H1 (cell line): ENCODE measurements around the gene GALNT11. TPM values are rescaled to one million over a fixed set of nuclear protein-coding genes. Genes with fewer than 3 reads are reported as not detected.

Experiments
- CTCF ChIA-PET: fragments of 300-600 bp; sonication (Branson Sonifier 250); formaldehyde crosslinking; loops from one replicate; lab custom pipeline; 2021; ENCODE audit not compliant: partially characterized antibody; lab: Charles Lee
- POLR2A ChIA-PET: fragments of 300-600 bp; sonication (Branson Sonifier 250); formaldehyde crosslinking; loops from one replicate; lab custom pipeline; 2021; ENCODE audit warnings: inconsistent platforms; ENCODE audit not compliant: partially characterized antibody; lab: Charles Lee
- DNase-seq, 2 experiments: peaks; one replicate each; pipeline versions ENCODE4 v3.0.0 to v3.0.0-alpha.2; 2010 to 2022; ENCODE audit warnings: low spot score in 2 of 2, low read depth in 1 of 2, mixed read lengths in 1 of 2
- FAIRE-seq: peaks from 2 replicates; lab custom pipeline; 2011; peaks lifted over from hg19 to GRCh38; lab: Jason Lieb, UNC
- H2AFZ ChIP-seq: 2 replicates; pipeline ENCODE4 v1.8.1; 2012; ENCODE audit warnings: low read length, inconsistent platforms
- H2AK5ac ChIP-seq: 2 replicates; pipeline ENCODE4 v1.6.1; 2013; ENCODE audit warnings: low read depth, low read length
- H2BK120ac ChIP-seq: replicated peaks from 2 replicates; pipeline ENCODE3; 2013; ENCODE audit warnings: low read depth, low read length, inconsistent platforms
- H2BK12ac ChIP-seq: 2 replicates; pipeline ENCODE4 v1.6.1; 2013; ENCODE audit warnings: low read depth, low read length
- H2BK15ac ChIP-seq: 2 replicates; pipeline ENCODE4 v1.6.1; 2013; ENCODE audit warnings: low read length
- H2BK20ac ChIP-seq: 2 replicates; pipeline ENCODE4 v1.6.1; 2013; ENCODE audit warnings: low read length
- H2BK5ac ChIP-seq: 2 replicates; pipeline ENCODE4 v1.6.1; 2013; ENCODE audit warnings: low read depth, low read length
- H3K14ac ChIP-seq: 2 replicates; pipeline ENCODE4 v1.6.1; 2013; ENCODE audit warnings: inconsistent platforms; ENCODE audit not compliant: insufficient read length
- H3K18ac ChIP-seq: 2 replicates; pipeline ENCODE4 v1.6.1; 2013; ENCODE audit warnings: low read length; ENCODE audit errors: extremely low read depth
- H3K23ac ChIP-seq: 2 replicates; pipeline ENCODE4 v1.6.1; 2013; ENCODE audit warnings: inconsistent platforms; ENCODE audit not compliant: insufficient read length
- H3K23me2 ChIP-seq: 2 replicates; pipeline ENCODE4 v1.6.1; 2013; ENCODE audit warnings: low read depth, low read length
- H3K27ac ChIP-seq: 2 replicates; pipeline ENCODE4 v1.6.1; 2011; ENCODE audit warnings: low read depth, low read length, inconsistent platforms
- H3K27me3 ChIP-seq, 4 experiments: replicated peaks in 1 of 4; 1 replicate in 1 of 4; 2 replicates in 3 of 4; pipeline versions ENCODE4 v1.6.1 to v1.8.1; 2011 to 2013; ENCODE audit warnings: low read length in 3 of 4, mild to moderate bottlenecking in 3 of 4, inconsistent platforms in 2 of 4, mixed read lengths in 2 of 4, moderate library complexity in 1 of 4; ENCODE audit not compliant: control insufficient read depth in 3 of 4, insufficient read depth in 3 of 4; ENCODE audit errors: extremely low read depth in 1 of 4
- H3K36me3 ChIP-seq, 4 experiments: 2 replicates each; pipeline versions ENCODE4 v1.6.1 to v1.8.1; 2011 to 2013; ENCODE audit warnings: mild to moderate bottlenecking in 4 of 4, low read length in 3 of 4, moderate library complexity in 2 of 4, control low read depth in 1 of 4, inconsistent platforms in 1 of 4; ENCODE audit not compliant: insufficient read depth in 4 of 4, control insufficient read depth in 2 of 4
- H3K4ac ChIP-seq: replicated peaks from 2 replicates; pipeline ENCODE3; 2013; ENCODE audit warnings: low read length, low read depth, mixed read lengths, inconsistent platforms; ENCODE audit not compliant: insufficient read length
- H3K4me1 ChIP-seq, 4 experiments: replicated peaks in 1 of 4; 1 replicate in 1 of 4; 2 replicates in 3 of 4; pipeline versions ENCODE4 v1.6.1 to v1.8.1; 2011 to 2013; ENCODE audit warnings: low read length in 3 of 4, inconsistent platforms in 2 of 4, mixed read lengths in 1 of 4; ENCODE audit not compliant: insufficient read depth in 4 of 4, control insufficient read depth in 3 of 4
- H3K4me2 ChIP-seq, 2 experiments: 2 replicates each; pipeline versions ENCODE4 v1.6.1 to v1.8.1; 2011 to 2013; ENCODE audit warnings: low read depth in 2 of 2, low read length in 2 of 2, control low read depth in 1 of 2, inconsistent platforms in 1 of 2, mild to moderate bottlenecking in 1 of 2; ENCODE audit not compliant: insufficient read depth in 1 of 2
- H3K4me3 ChIP-seq, 4 experiments: fragments of 200-600, 300-600 bp in 1 of 4; sonication (generic), shearing (Covaris generic), sonication (Bioruptor Twin) in 1 of 4; 2 replicates each; pipeline versions ENCODE4 v1.5.1 to v1.8.1; 2011 to 2016; ENCODE audit warnings: low read length in 4 of 4, low read depth in 3 of 4, control low read depth in 2 of 4, inconsistent platforms in 2 of 4, mild to moderate bottlenecking in 2 of 4, mixed read lengths in 1 of 4, moderate library complexity in 1 of 4; ENCODE audit not compliant: insufficient read depth in 2 of 4; ENCODE audit errors: extremely low read depth in 1 of 4
- H3K56ac ChIP-seq: replicated peaks from 2 replicates; pipeline ENCODE3; 2013; ENCODE audit warnings: low read depth, mild to moderate bottlenecking, mixed read lengths, low read length, inconsistent platforms; ENCODE audit not compliant: insufficient read length
- H3K79me1 ChIP-seq: 2 replicates; pipeline ENCODE4 v1.6.1; 2013; ENCODE audit warnings: low read depth, low read length, control low read depth
- H3K79me2 ChIP-seq, 2 experiments: 2 replicates each; pipeline versions ENCODE4 v1.6.1 to v1.8.1; 2012 to 2013; ENCODE audit warnings: low read length in 2 of 2, mild to moderate bottlenecking in 2 of 2, inconsistent platforms in 1 of 2; ENCODE audit not compliant: insufficient read depth in 2 of 2, control insufficient read depth in 1 of 2
- H3K9ac ChIP-seq, 4 experiments: replicated peaks in 1 of 4; 1 replicate in 1 of 4; 2 replicates in 3 of 4; pipeline versions ENCODE4 v1.6.1 to v1.8.1; 2011 to 2013; ENCODE audit warnings: low read depth in 3 of 4, low read length in 3 of 4, control low read depth in 2 of 4, mild to moderate bottlenecking in 2 of 4, moderate library complexity in 2 of 4, inconsistent platforms in 1 of 4; ENCODE audit errors: extremely low read depth in 1 of 4
- H3K9me3 ChIP-seq, 2 experiments: 2 replicates each; pipeline versions ENCODE4 v1.6.1 to v1.8.1; 2012 to 2013; ENCODE audit warnings: mild to moderate bottlenecking in 2 of 2, moderate library complexity in 2 of 2, control low read depth in 1 of 2, inconsistent platforms in 1 of 2, low read depth in 1 of 2, low read length in 1 of 2, mixed read lengths in 1 of 2; ENCODE audit not compliant: insufficient read depth in 2 of 2
- H4K20me1 ChIP-seq, 2 experiments: replicated peaks in 1 of 2; 2 replicates each; pipeline versions ENCODE3 to v1.8.1; 2011 to 2013; ENCODE audit warnings: inconsistent platforms in 2 of 2, low read length in 2 of 2, mild to moderate bottlenecking in 1 of 2; ENCODE audit not compliant: insufficient read depth in 2 of 2, control insufficient read depth in 1 of 2
- H4K5ac ChIP-seq: 2 replicates; pipeline ENCODE4 v1.6.1; 2013; ENCODE audit warnings: low read length, low read depth, mixed read lengths, inconsistent platforms; ENCODE audit not compliant: insufficient read length
- H4K8ac ChIP-seq: 2 replicates; pipeline ENCODE4 v1.8.0; 2013; ENCODE audit warnings: mild to moderate bottlenecking, moderate library complexity, low read length, inconsistent platforms; ENCODE audit not compliant: insufficient read depth; ENCODE audit errors: extremely low read depth
- H4K91ac ChIP-seq: replicated peaks from 2 replicates; pipeline ENCODE3; 2013; ENCODE audit warnings: low read length, mixed read lengths, inconsistent platforms; ENCODE audit not compliant: insufficient read length
- ATF2 ChIP-seq: IDR thresholded peaks from 2 replicates; pipeline ENCODE4 v1.6.1; 2012; ENCODE audit warnings: low read length, inconsistent platforms
- CBX5 ChIP-seq: fragments of 300-800, 300-1000 bp; sonication (generic); IDR thresholded peaks from 2 replicates; pipeline ENCODE4 v1.7.1; 2016; ENCODE audit warnings: antibody characterized with exemption, low read length, low read depth
- CBX8 ChIP-seq: fragments of 300-800, 300-1000 bp; sonication (generic); IDR thresholded peaks from 2 replicates; pipeline ENCODE4 v1.7.1; 2016; ENCODE audit warnings: low read depth, low read length, borderline replicate concordance
- E2F6 ChIP-seq: IDR thresholded peaks from 2 replicates; pipeline ENCODE4 v1.6.1; 2012; ENCODE audit warnings: inconsistent platforms
- EP300 ChIP-seq, 2 experiments: IDR thresholded peaks; 1 replicate in 1 of 2; 2 replicates in 1 of 2; pipeline ENCODE4 v1.6.1; 2011 to 2012; ENCODE audit warnings: low read depth in 2 of 2, low read length in 2 of 2, mild to moderate bottlenecking in 2 of 2, borderline replicate concordance in 1 of 2, inconsistent platforms in 1 of 2, moderate library complexity in 1 of 2
- MAX ChIP-seq: IDR thresholded peaks from 2 replicates; pipeline ENCODE4 v1.6.1; 2012; ENCODE audit warnings: inconsistent platforms
- RBBP5 ChIP-seq: IDR thresholded peaks from 2 replicates; pipeline ENCODE4 v1.7.1; 2012; ENCODE audit warnings: low read depth, mild to moderate bottlenecking, inconsistent platforms, low read length, moderate library complexity, borderline replicate concordance
- RNF2 ChIP-seq: fragments of 200-900, 300-1000 bp; sonication (generic); IDR thresholded peaks from 2 replicates; pipeline ENCODE4 v1.7.1; 2016; ENCODE audit warnings: borderline replicate concordance, low read depth, mild to moderate bottlenecking, antibody characterized with exemption, low read length; ENCODE audit not compliant: poor library complexity, severe bottlenecking; ENCODE audit errors: missing control alignments
- SIX5 ChIP-seq: IDR thresholded peaks from 2 replicates; pipeline ENCODE4 v1.6.1; 2011; ENCODE audit warnings: mild to moderate bottlenecking, low read depth, low read length
- SUZ12 ChIP-seq: fragments of 200-600 bp; sonication (generic); IDR thresholded peaks from 2 replicates; pipeline ENCODE4 v1.6.1; 2012; ENCODE audit warnings: mild to moderate bottlenecking, inconsistent platforms, low read length, moderate library complexity, mixed read lengths
- TAF1 ChIP-seq: IDR thresholded peaks from 2 replicates; pipeline ENCODE4 v1.6.1; 2011; ENCODE audit warnings: mild to moderate bottlenecking, low read depth, low read length
- WGBS, 2 experiments: shearing (Covaris generic) in 1 of 2; methylation state at CpG; one replicate each; pipeline versions ENCODE4 v1.1.6 to v1.1.7; 2013 to 2015; ENCODE audit warnings: low lambda C conversion rate in 2 of 2, mixed read lengths in 2 of 2, inconsistent platforms in 1 of 2, low coverage in 1 of 2, missing lambda C conversion rate in 1 of 2; ENCODE audit not compliant: insufficient replicate concordance in 2 of 2, insufficient coverage in 1 of 2, insufficient read length in 1 of 2; ENCODE audit errors: extremely low coverage in 1 of 2, missing lambda C conversion rate in 1 of 2; 5-methylcytosine and 5-hydroxymethylcytosine counted together
- polyA plus RNA-seq, 7 experiments: library from polyadenylated mRNA; depleted of rRNA in 3 of 7; stranded (reverse) in 5 of 7; unstranded in 2 of 7; fragments of >200 nt in 5 of 7; fragments of 200-250 nt in 2 of 7; gene quantifications; 1 replicate in 5 of 7; 2 replicates in 1 of 7; 4 replicates in 1 of 7; pipeline versions ENCODE4 v1.2.1 to v1.2.3, GENCODE V29; 2011 to 2013; ENCODE audit warnings: missing spikeins in 2 of 7, mixed read lengths in 2 of 7
- total RNA-seq: library from RNA; stranded (reverse); fragmentation: NEBNext Ultra II Directional; extraction: Animal tissue kit (Norgen Biotek cat#: 25700); gene quantifications from 2 replicates; pipeline ENCODE4 v1.2.1, GENCODE V29; 2021

GALNT11 gene
- total and polyA plus RNA-seq, 2 of the 8 experiments (the other 6 are each of a cell fraction or from before 2014, with no cell fraction given): 20.5 to 23.2 TPM

GRCh38 chr7:152095771-152096170 lies 70.3 kb downstream of the GALNT11 start:
- CTCF ChIA-PET: interaction anchor here (0.8 kb wide), 1 partner anchor 19 kb away, joined by 3 read pairs; no protein-coding TSS in a partner anchor
- Histone ChIP-seq H3K9ac (no peak overlapping the region), H3K4me3 (no peak overlapping the region)
- no peak for TF ChIP-seq RNF2
- TF ChIP-seq SIX5: no peak
- no peak for TF ChIP-seq CBX8
- no peak for TF ChIP-seq CBX5
- no peak for TF ChIP-seq TAF1
- TF ChIP-seq SUZ12: no peak
- no peak for TF ChIP-seq EP300 (IDR thresholded peaks at IDR 0.05; ENCODE audit: borderline replicate concordance in 1 of 2, low read depth in 2 of 2, low read length in 2 of 2)
- no peak for TF ChIP-seq RBBP5
- no peak for TF ChIP-seq E2F6
- TF ChIP-seq ATF2: no peak
- TF ChIP-seq MAX: no peak

More at GRCh38 chr7:152095771-152096170, 70.3 kb downstream of the GALNT11 start:
- Histone ChIP-seq H4K5ac (no peak overlapping the region), H3K27ac (no peak overlapping the region), H2AK5ac (no peak overlapping the region), H4K8ac (no peak overlapping the region), H3K14ac (no peak overlapping the region), H2BK15ac (no peak overlapping the region), H2BK5ac (no peak overlapping the region), H3K4me2 (no peak overlapping the region), H3K4ac (no peak overlapping the region), H3K79me2 (peaks cover 0 to 2% of the 10 kb centered on the region in 2 experiments; a peak in 1 of 4 replicates), H2BK12ac (no peak overlapping the region), H4K91ac (no peak overlapping the region), H2AFZ (no peak overlapping the region), H3K4me1 (no peaks in the 10 kb centered on the region), H3K36me3 (no peaks in the 10 kb centered on the region; a peak in 1 of 8 replicates), H3K23ac (no peak overlapping the region), H3K27me3 (no peaks in the 10 kb centered on the region), H3K9me3 (no peaks in the 10 kb centered on the region), H2BK20ac (no peak overlapping the region), H3K23me2 (no peaks in the 10 kb centered on the region), H2BK120ac (no peak overlapping the region), H3K18ac (no peak overlapping the region), H3K79me1 (no peaks in the 10 kb centered on the region), H4K20me1 (peaks cover 0 to 2% of the 10 kb centered on the region in 2 experiments), H3K56ac (no peak overlapping the region)
- FAIRE-seq (no peak), DNase-seq (no peak)
- 90% methylated on average over 1 of the region's 1 CpG; no CpG with 5 or more reads in 1 of the 2 experiments for WGBS, 2 experiments
- POLR2A ChIA-PET: no interaction called here
